B cell (primary cell): ENCODE measurements around the gene SLC35F2. TPM values are rescaled to one million over a fixed set of nuclear protein-coding genes. Genes with fewer than 3 reads are reported as not detected.

Experiments used
- ATAC-seq: fragments of 200-7000 bp; cut with Tn5 transposase; one replicate; pipeline ENCODE4 v1.10.0; 2021; ENCODE audit warnings: low read depth, mild to moderate bottlenecking, moderate number of reproducible peaks, moderate library complexity
- CTCF ChIA-PET: fragments of 350-600 bp; sonication (Branson Sonifier 250); formaldehyde crosslinking; loops from one replicate; lab custom pipeline; 2021; ENCODE audit warnings: antibody characterized with exemption, inconsistent platforms; lab: Charles Lee
- POLR2A ChIA-PET: fragments of 350-600 bp; sonication (Branson Sonifier 250); formaldehyde crosslinking; loops from one replicate; lab custom pipeline; 2021; ENCODE audit warnings: antibody characterized with exemption; lab: Charles Lee
- DNase-seq: peaks from one replicate; pipeline ENCODE4 v3.0.0; 2013
- H2AFZ ChIP-seq: 2 replicates; pipeline ENCODE4 v1.6.1; 2012; ENCODE audit warnings: mild to moderate bottlenecking, low read depth, low read length; ENCODE audit not compliant: insufficient read depth, poor library complexity, severe bottlenecking
- H3K27ac ChIP-seq, 2 donors: 1 replicate in 1 of 2; 2 replicates in 1 of 2; pipeline ENCODE4 v1.5.1; 2012 to 2013; ENCODE audit warnings: low read length in 2 of 2, mild to moderate bottlenecking in 2 of 2, moderate library complexity in 1 of 2
- H3K27me3 ChIP-seq, 4 experiments: fragments of 200-600 bp in 1 of 4; sonication (generic) in 1 of 4; replicated peaks in 1 of 4; 1 replicate in 2 of 4; 2 replicates in 2 of 4; pipeline versions ENCODE4 v1.6.1 to v1.7.0; 2013 to 2016; ENCODE audit warnings: low read length in 3 of 4, mild to moderate bottlenecking in 2 of 4, mixed read lengths in 1 of 4, moderate library complexity in 1 of 4; ENCODE audit not compliant: insufficient read depth in 4 of 4, control insufficient read depth in 3 of 4; ENCODE audit errors: control extremely low read depth in 1 of 4
- H3K36me3 ChIP-seq, 2 experiments: replicated peaks in 1 of 2; 1 replicate in 1 of 2; 2 replicates in 1 of 2; pipeline versions ENCODE4 v1.6.1 to v1.7.1; 2013; ENCODE audit warnings: low read length in 1 of 2; ENCODE audit not compliant: insufficient read depth in 2 of 2, control insufficient read depth in 1 of 2; ENCODE audit errors: control extremely low read depth in 1 of 2, extremely low read depth in 1 of 2
- H3K4me1 ChIP-seq, 2 donors: fragments of 200-600 bp in 1 of 2; sonication (generic) in 1 of 2; 1 replicate in 1 of 2; 2 replicates in 1 of 2; pipeline versions ENCODE4 v1.5.1 to v1.6.1; 2013 to 2017; ENCODE audit warnings: low read length in 2 of 2; ENCODE audit not compliant: control insufficient read depth in 2 of 2, insufficient read depth in 2 of 2
- H3K4me2 ChIP-seq: replicated peaks from 2 replicates; pipeline ENCODE3; 2012; ENCODE audit warnings: mild to moderate bottlenecking, low read depth, low read length; ENCODE audit not compliant: poor library complexity, severe bottlenecking
- H3K4me3 ChIP-seq, 5 experiments: fragments of 200-600 bp in 1 of 5; sonication (generic) in 1 of 5; 1 replicate in 3 of 5; 2 replicates in 2 of 5; pipeline versions ENCODE4 v1.5.1 to v1.7.0; 2011 to 2016; ENCODE audit warnings: low read length in 4 of 5, mild to moderate bottlenecking in 4 of 5, low read depth in 2 of 5, control low read depth in 1 of 5, moderate library complexity in 1 of 5; ENCODE audit not compliant: insufficient read depth in 1 of 5; ENCODE audit errors: control extremely low read depth in 1 of 5, extremely low read depth in 1 of 5
- H3K79me2 ChIP-seq: fragments of 200-600 bp; sonication (generic); one replicate; pipeline ENCODE4 v1.6.0; 2016; ENCODE audit warnings: low read length; ENCODE audit not compliant: control insufficient read depth, insufficient read depth
- H3K9ac ChIP-seq: fragments of 200-600 bp; sonication (generic); 2 replicates; pipeline ENCODE4 v1.6.1; 2017; ENCODE audit warnings: mild to moderate bottlenecking, low read length, moderate library complexity
- H3K9me3 ChIP-seq, 3 donors: one replicate each; pipeline versions ENCODE4 v1.6.1 to v1.7.1; 2013; ENCODE audit warnings: low read length in 2 of 3; ENCODE audit not compliant: control insufficient read depth in 2 of 3, insufficient read depth in 1 of 3; ENCODE audit errors: control extremely low read depth in 1 of 3
- H4K20me1 ChIP-seq: 2 replicates; pipeline ENCODE4 v1.6.0; 2012; ENCODE audit warnings: mild to moderate bottlenecking, low read length; ENCODE audit not compliant: insufficient read depth, control insufficient read depth, poor library complexity, severe bottlenecking
- H3K27ac Mint-ChIP-seq: one replicate; pipeline ENCODE4 v1.8.0; 2021; ENCODE audit warnings: mixed read lengths
- H3K27me3 Mint-ChIP-seq: one replicate; pipeline ENCODE4 v1.8.0; 2021; ENCODE audit warnings: mixed read lengths
- H3K4me1 Mint-ChIP-seq: one replicate; pipeline ENCODE4 v1.8.0; 2021; ENCODE audit warnings: mixed read lengths
- H3K4me3 Mint-ChIP-seq: one replicate; pipeline ENCODE4 v1.8.0; 2021; ENCODE audit warnings: mixed read lengths
- H3K9me3 Mint-ChIP-seq: one replicate; pipeline ENCODE4 v1.8.0; 2022; ENCODE audit warnings: mixed read lengths; ENCODE audit not compliant: insufficient read depth
- CTCF ChIP-seq: fragments of 200-600 bp; IDR thresholded peaks from one replicate; pipeline ENCODE4 v1.8.0; 2022; ENCODE audit warnings: antibody characterized with exemption, mild to moderate bottlenecking
- EZH2 ChIP-seq: IDR thresholded peaks from 2 replicates; pipeline ENCODE4 v1.6.1; 2012; ENCODE audit warnings: borderline replicate concordance, low read depth, mild to moderate bottlenecking, moderate library complexity, low read length; ENCODE audit not compliant: insufficient read depth, poor library complexity, severe bottlenecking
- WGBS: methylation state at CpG from one replicate; pipeline ENCODE4 v1.1.5; 2013; ENCODE audit warnings: missing lambda C conversion rate; ENCODE audit not compliant: insufficient coverage; 5-methylcytosine and 5-hydroxymethylcytosine counted together
- intact Hi-C: fragments of 100-400 bp; cut with micrococcal nuclease; formaldehyde crosslinking; loops from one replicate; pipeline ENCODE4 v1.10.0; 2022
- polyA plus RNA-seq: library from polyadenylated mRNA; depleted of rRNA; stranded (reverse); fragments of >200 nt; gene quantifications from 2 replicates; pipeline ENCODE4 v1.2.3, GENCODE V29; 2012
- total RNA-seq, 2 donors: library from RNA; stranded (reverse); fragments of 120-200 nt in 1 of 2; gene quantifications; 1 replicate in 1 of 2; 2 replicates in 1 of 2; pipeline versions ENCODE4 v1.2.3 to v1.2.4, GENCODE V29; 2013 to 2022

Gene SLC35F2
- total and polyA plus RNA-seq, 2 donors (not counting 1 experiment from before 2014, with no cell fraction given), result 10.9 TPM

GRCh38 chr11:107859459-107860239 lies 1.1 kb upstream of the SLC35F2 start:
- Histone ChIP-seq H3K36me3 (no peaks in the 10 kb centered on the region), H3K9ac (peak overlapping the region; percentile 84), H4K20me1 (peaks cover 4% of the 10 kb centered on the region), H3K79me2 (peaks cover 26% of the 10 kb centered on the region), H2AFZ (peak overlapping the region; percentile 90), H3K4me3 (peak overlapping the region; percentile 63 to 83 (median 78)), H3K9me3 (no peaks in the 10 kb centered on the region), H3K4me2 (peak overlapping the region; percentile 88), H3K27me3 (no peaks in the 10 kb centered on the region), H3K4me1 (peaks cover 14 to 26% of the 10 kb centered on the region in 2 donors), H3K27ac (peak overlapping the region; percentile 6 to 77)
- H3K9me3 Mint-ChIP-seq, result no peaks in the 10 kb centered on the region
- DNase-seq, result peak; percentile 50
- 1% methylated on average over 24 of the region's 31 CpGs for WGBS
- no peaks in the 10 kb centered on the region for H3K27me3 Mint-ChIP-seq
- POLR2A ChIA-PET, result interaction anchor here (1.3 kb wide), 1 partner anchor 19 kb away, joined by 3 read pairs; no protein-coding TSS in a partner anchor
- peak overlapping the region; percentile 94 for H3K27ac Mint-ChIP-seq
- ATAC-seq, result no peak
- peaks cover 28% of the 10 kb centered on the region for H3K4me1 Mint-ChIP-seq
- CTCF ChIA-PET, result no interaction called here
- H3K4me3 Mint-ChIP-seq, result peak overlapping the region; percentile 99
- no peak for TF ChIP-seq EZH2
- TF ChIP-seq CTCF, result no peak
- intact Hi-C loops, result loop anchor here (1.0 to 5.0 kb wide), 7 partner anchors 19 to 1783 kb away; partner anchors contain the start of genes AASDHPPT, ATM, CUL5 and CWF19L2
